Tibial nerve (tissue), 3 donors: ENCODE results near the gene TRIM56.

Experiments used
- CTCF ChIP-seq, 5 experiments: fragments of 200-600 bp in 3 of 5; fragments of 450-650 bp in 2 of 5; sonication (generic) in 3 of 5; IDR thresholded peaks; one replicate each; pipeline ENCODE4 v1.5.1; 2016 to 2019; ENCODE audit warnings: antibody characterized with exemption in 5 of 5, mild to moderate bottlenecking in 3 of 5, moderate library complexity in 2 of 5
- POLR2A ChIP-seq, 2 donors: fragments of 450-650 bp; IDR thresholded peaks; one replicate each; pipeline ENCODE4 v1.6.1; 2017; ENCODE audit warnings: antibody characterized with exemption in 2 of 2, mild to moderate bottlenecking in 2 of 2, moderate library complexity in 2 of 2

DNA sequence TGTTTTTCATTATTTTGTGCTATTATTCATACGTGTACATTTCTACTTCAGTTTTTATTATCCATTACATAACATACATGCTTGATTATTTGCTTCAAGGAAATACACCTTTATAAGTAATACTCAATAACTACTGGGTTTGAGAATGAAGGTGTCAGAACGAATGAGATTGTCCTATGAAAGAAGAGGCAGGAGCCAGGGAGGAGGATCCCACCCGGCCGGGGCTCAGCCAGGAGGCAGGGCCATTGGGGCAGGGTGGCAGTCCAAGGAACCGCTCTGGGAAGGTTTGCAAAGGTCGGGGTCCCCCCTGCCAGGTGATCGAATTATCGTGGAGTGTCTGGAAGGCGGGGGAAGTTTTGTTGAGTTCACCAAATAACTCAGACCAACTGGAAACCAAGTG lies 9.1 kb downstream of the TRIM56 start:
- TF ChIP-seq CTCF (IDR thresholded peaks at IDR 0.05) (no peak), POLR2A (IDR thresholded peaks at IDR 0.05) (no peak)
